ENCODE measurements around the gene SOCS6. TPM values are rescaled to one million over a fixed set of nuclear protein-coding genes. Genes with fewer than 3 reads are reported as not detected.

Gene SOCS6
- total RNA-seq, 1 donor from 2014 or later = 16.0 TPM

DNA sequence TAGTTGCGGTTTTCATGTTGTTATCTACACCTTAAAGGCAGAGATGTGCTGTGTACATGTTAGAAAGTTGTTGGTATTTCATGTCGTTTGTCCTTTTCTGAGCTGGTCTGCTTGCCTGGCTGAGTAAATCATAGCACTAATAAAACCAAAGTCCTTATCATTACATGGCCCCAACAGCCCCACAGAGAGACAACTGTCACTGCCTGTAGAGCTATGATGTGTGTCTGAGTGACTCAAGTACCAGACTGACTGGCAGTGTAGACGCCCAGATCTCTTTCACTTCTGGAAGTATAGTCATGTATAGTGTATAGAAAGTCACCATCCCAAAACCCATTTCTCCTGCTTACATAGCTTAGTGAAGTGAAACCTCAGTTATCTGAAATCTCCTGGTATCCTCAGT lies 4.3 kb downstream of the SOCS6 start:
- intact Hi-C loops (cut with DNase I) = no loop called here
- Histone ChIP-seq H3K4me3 (no peak overlapping the region), H3K9me3 (no peaks in the 10 kb centered on the region), H3K36me3 (no peaks in the 10 kb centered on the region), H3K27ac (no peak overlapping the region), H3K27me3 (no peaks in the 10 kb centered on the region), H3K4me1 (peaks cover 78% of the 10 kb centered on the region)
- no peak for DNase-seq (ENCODE audit: extremely low spot score in 2 of 2)
- no peak for TF ChIP-seq CTCF (IDR thresholded peaks at IDR 0.05)
- no peak for TF ChIP-seq POLR2AphosphoS5 (IDR thresholded peaks at IDR 0.05; ENCODE audit: insufficient read depth in 1 of 2, low read depth in 1 of 2)
- no peak for TF ChIP-seq POLR2A (IDR thresholded peaks at IDR 0.05)

DNA sequence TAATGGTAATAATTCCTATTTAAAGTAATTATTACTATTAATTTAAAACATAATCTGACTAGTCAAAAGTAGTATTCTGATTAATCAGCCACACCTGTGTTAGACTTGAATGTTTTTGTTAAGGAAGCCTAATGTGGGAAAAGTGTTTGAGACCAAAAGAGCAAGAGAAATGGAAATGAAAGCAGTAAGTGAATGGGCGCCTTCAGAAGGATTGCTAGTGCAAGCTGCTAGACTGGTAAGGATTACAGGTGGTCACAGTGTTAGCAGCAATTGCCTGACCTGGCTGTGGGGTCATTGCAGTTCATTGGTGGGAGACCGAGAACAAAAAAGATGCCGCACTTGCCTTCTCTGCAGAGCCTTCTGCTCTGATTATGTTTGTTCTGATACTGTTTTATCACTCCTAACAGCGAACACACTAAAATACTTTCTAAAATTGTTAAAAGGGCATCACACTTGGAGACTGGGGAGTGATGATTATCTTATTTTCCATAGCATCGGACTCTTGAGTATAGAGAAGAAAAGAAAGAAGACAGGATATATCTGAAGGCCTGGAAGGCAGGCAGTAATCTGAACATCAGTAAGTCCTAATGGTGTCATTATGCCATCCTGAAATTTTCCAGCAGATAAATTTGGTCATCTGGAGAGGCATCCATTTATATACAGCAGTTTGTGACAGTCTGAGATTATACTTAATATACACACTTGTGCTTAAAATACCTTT lies 5.8 kb downstream of the SOCS6 start:
- no peak overlapping the region for H3K27ac ChIP-seq
- no peaks in the 10 kb centered on the region for H3K27me3 ChIP-seq
- no peaks in the 10 kb centered on the region for H3K36me3 ChIP-seq
- no peak for TF ChIP-seq CTCF (IDR thresholded peaks at IDR 0.05)
- no peak for TF ChIP-seq POLR2A (IDR thresholded peaks at IDR 0.05)
- no peak for TF ChIP-seq POLR2AphosphoS5 (IDR thresholded peaks at IDR 0.05; ENCODE audit: insufficient read depth in 1 of 2, low read depth in 1 of 2)
- no peak for DNase-seq (ENCODE audit: extremely low spot score in 2 of 2)
- H3K9me3 ChIP-seq = no peaks in the 10 kb centered on the region
- peaks cover 88% of the 10 kb centered on the region for H3K4me1 ChIP-seq
- H3K4me3 ChIP-seq = no peak overlapping the region
- intact Hi-C loops (cut with DNase I) = no loop called here

- no peaks in the 10 kb centered on the region for H3K27me3 ChIP-seq
- H3K36me3 ChIP-seq = no peaks in the 10 kb centered on the region
- no peak overlapping the region for H3K27ac ChIP-seq
- H3K4me3 ChIP-seq = no peak overlapping the region
- intact Hi-C loops (cut with DNase I) = no loop called here
- H3K4me1 ChIP-seq = peaks cover 87% of the 10 kb centered on the region
- no peak for DNase-seq (ENCODE audit: extremely low spot score in 2 of 2)
- no peaks in the 10 kb centered on the region for H3K9me3 ChIP-seq
- TF ChIP-seq CTCF (IDR thresholded peaks at IDR 0.05) (no peak), POLR2AphosphoS5 (IDR thresholded peaks at IDR 0.05; ENCODE audit: insufficient read depth in 1 of 2, low read depth in 1 of 2) (no peak), POLR2A (IDR thresholded peaks at IDR 0.05) (no peak)
Measured at GRCh38 chr18:70295192-70296188, 6.6 kb downstream of the SOCS6 start.

- Histone ChIP-seq H3K4me1 (peaks cover 87% of the 10 kb centered on the region), H3K4me3 (no peak overlapping the region), H3K9me3 (no peaks in the 10 kb centered on the region), H3K36me3 (no peaks in the 10 kb centered on the region), H3K27me3 (no peaks in the 10 kb centered on the region), H3K27ac (no peak overlapping the region)
- no peak for TF ChIP-seq CTCF (IDR thresholded peaks at IDR 0.05)
- no peak for TF ChIP-seq POLR2AphosphoS5 (IDR thresholded peaks at IDR 0.05; ENCODE audit: insufficient read depth in 1 of 2, low read depth in 1 of 2)
- no peak for TF ChIP-seq POLR2A (IDR thresholded peaks at IDR 0.05)
- DNase-seq (ENCODE audit: extremely low spot score in 2 of 2) = no peak
- intact Hi-C loops (cut with DNase I) = no loop called here
Measured at GRCh38 chr18:70296289-70296688, 7.4 kb downstream of the SOCS6 start.
